GM21515 (cell line): ENCODE measurements around the gene EXOC3L1.
A peak's percentile ranks its signal among the peaks of the same experiment; 100 is the strongest.

Experiments
- ATAC-seq: cut with Tn5 transposase; IDR thresholded peaks from one replicate; pipeline ENCODE4 v1.9.1; 2021; ENCODE audit not compliant: unreplicated experiment

EXOC3L1 gene

DNA sequence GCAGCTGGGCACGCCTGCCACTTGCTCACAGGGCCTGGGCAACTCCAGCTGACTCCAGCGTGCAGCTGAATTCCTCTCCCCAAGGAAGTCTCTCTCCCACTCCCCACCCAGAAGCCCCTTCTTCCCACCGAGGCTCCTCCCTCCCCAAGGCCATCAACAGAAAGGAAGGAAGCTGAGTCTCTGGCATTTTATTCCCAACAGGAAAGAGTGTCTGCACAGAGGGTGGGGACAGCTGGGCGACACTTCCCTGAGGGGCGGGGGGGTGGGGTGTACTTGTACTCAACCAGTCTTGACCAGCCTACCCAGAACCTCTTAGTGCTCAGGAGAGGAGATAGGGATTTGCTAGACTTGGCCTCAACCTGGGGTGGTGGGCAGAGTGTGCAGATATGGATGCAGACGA, at the start of gene EXOC3L1:
TSS of gene EXOC3L1 (minus strand) at position 96 of the 400 bp plus-strand sequence. CDS start 460 bp downstream, outside the sequence.
- ATAC-seq = no peak

- no peak for ATAC-seq
Measured at GRCh38 chr16:67238806-67239470, 49.0 kb upstream of the EXOC3L1 start.

- ATAC-seq = no peak
Measured at GRCh38 chr16:67238278-67238575, 48.3 kb upstream of the EXOC3L1 start.

DNA sequence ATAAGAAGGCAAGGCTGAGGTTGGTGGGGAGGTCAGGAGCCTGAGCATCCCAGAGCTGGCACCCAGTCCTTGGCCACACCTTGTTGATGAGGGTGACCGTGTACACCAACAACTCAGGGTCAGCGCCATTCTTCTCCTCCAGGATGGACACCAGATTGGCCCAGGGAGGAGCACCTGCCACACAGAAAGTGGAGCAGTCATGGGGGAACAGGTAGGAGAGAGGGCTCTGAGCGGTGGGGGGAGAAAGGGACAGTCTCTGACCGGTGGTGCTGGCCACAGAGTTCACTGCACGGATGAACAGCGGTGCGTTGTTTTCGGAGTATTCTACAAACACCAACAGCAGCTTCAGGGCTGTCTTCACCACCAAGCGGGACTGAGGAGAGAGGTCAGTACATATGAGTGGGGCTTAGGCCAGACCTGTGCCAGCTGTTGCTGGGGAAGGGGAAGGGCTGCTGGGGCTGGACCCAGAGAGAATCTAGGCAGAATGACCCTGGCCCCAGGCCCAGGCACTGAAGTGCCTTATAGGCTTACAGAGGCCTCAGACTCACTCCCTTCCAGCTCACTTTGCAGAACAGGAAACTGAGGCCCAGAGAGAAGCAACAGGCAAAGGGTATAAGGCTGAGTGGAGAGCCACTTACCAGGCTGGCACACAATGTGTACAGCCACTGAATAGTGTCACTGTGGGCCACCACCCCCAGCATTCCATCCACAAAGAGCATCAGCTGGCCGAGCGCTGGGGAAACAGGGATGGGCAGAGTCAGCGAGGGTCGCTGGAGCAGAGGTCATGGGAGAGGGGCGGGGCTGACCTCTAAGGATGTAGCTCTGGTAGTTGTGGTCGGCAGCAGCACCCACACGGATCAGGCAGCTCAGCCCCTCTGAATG, 47.7 kb upstream of the EXOC3L1 start:
- no peak for ATAC-seq

DNA sequence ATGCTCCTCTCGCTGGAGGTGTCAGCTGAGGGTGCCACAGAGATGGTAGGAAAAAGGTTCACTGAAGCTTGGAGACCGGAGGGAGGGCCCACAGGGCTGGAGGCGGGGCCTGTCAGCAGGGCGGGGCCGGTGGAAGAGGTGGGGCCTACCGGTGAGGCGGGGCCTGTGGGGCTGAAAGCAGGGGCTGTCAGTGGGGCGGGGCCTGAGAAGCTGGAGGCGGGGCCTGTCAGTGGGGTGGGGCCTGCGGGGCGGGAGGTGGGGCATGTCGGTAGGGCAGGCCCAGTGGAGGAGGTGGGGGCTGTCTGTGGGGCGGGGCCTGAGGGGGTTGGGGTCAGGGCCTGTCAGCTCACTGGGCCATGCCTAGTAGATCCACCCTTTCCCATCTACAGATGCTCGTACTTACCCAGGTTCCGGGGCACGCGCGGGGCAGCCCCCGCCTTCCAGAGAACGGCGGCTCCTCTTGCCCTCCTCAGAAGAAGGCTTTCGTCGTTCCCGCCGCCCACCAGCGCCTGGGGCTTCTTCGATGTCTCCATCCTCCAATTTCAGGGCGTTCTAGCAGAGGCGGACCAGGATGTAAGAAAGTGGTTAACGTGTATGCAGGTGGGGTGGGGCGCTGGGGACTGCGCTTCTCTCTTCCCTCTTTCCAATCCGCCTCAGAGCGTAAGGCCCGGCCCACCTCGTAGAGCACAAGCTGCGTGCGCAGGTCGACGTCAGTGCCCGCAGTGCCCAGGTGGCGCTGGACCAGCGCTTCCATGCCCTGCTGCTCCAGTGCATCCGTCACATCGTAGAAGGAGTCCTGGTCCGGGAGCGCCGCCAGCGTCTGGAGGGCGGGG, 46.8 kb upstream of the EXOC3L1 start:
- ATAC-seq = no peak

GRCh38 chr16:67235816-67236562, 46.1 kb upstream of the EXOC3L1 start:
- no peak for ATAC-seq

GRCh38 chr16:67234180-67234597, 44.3 kb upstream of the EXOC3L1 start:
- no peak for ATAC-seq

DNA sequence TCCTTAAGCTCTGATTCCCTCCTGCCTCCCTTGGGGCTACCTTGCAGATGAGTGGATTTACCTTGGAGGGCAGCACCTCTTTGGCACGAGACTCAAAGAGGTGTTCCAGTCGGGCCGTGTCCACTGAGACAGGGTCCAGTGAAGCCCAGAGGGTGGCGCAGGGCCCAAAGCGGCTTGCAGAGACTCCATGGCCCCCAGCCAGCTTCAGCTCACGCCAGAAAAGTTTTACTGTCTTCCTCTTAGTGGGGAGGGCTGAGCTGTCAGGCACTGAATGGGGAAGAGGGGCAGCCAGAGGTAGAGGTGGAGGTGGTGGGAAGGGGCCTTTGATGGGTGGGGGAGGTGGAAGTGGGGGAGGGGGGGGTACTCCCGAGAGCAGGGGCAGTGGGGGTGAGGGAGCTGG, 43.7 kb upstream of the EXOC3L1 start:
- no peak for ATAC-seq

- no peak for ATAC-seq
Measured at GRCh38 chr16:67230809-67231660, 41.1 kb upstream of the EXOC3L1 start.

GRCh38 chr16:67229906-67230808, 40.2 kb upstream of the EXOC3L1 start:
- ATAC-seq = no peak

DNA sequence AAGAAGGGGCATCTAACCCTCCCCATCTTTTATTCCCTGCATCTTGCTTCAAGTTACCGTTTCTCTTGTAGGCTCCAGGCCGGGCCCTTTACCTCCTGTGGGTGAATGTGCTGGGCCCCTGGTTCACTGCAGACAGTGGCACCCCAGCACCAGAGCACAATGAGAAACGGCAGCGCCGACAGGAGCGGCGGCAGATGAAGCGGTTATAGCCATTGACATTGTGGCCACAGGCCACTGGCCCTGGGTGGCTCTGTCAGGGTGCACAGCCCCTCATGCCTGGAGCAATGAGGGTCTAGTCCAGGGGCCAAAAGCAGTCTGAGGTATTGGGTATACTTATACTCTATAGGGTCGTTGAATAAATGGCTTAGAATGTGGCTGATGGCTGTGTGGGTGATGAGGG, 39.0 kb upstream of the EXOC3L1 start:
- ATAC-seq = no peak

GRCh38 chr16:67228034-67228785, 38.3 kb upstream of the EXOC3L1 start:
- ATAC-seq = no peak

DNA sequence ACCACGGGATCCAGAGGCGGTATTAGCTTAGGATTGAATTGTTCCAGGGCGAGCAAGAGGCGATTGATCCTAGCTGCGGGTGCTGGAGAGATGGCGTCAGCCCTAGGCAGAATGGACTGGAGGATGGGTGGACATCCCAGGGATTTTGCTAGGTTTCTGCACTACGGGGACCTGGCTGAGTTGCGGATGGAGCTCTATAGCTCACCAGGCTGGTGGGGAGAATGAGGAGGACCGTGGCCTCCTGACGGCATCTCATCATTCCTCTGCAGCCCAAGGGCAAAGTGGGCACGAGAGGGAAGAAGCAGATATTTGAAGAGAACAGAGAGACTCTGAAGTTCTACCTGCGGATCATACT, 37.6 kb upstream of the EXOC3L1 start:
- no peak for ATAC-seq

GRCh38 chr16:67226804-67227566, 37.0 kb upstream of the EXOC3L1 start, which contains the start of gene TMEM208:
TSS of gene TMEM208 (plus strand) at chr16:67227130. CDS start at chr16:67227219, 89 bp downstream.
- ATAC-seq = peak; percentile 90

DNA sequence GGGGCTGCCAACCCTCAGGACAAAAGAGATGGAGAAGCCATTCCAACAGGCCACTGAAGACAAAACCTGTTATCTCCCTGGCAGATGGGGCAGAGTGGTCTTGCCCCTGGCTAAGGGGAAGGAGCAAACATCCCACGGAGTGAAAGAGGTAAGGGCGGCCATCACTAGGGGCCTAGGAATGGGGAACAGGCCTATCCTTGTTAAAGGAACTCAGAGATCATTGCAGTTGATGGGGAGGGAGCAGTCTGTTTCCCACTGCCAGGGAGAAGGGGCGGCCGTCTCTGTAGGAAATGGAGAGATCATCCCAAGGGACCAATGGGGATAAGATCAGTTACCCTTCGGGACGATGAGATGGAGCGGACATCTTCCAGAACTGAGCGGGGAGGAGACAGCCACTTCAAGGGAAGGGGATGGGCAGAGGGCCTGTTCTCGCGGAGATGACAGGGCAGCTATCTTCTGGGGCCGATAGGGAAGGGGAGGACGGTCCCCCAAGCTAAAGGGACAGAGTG, 36.4 kb upstream of the EXOC3L1 start:
- ATAC-seq = no peak

- no peak for ATAC-seq
Measured at GRCh38 chr16:67223992-67224391, 34.1 kb upstream of the EXOC3L1 start.
